HG03520 (cell line): Measurements from ENCODE around the gene SPDYE8.
"Not testable (repeated sequence)": the region's sequence is repeated elsewhere in the genome, so short reads cannot be mapped to it uniquely, and the experiment has no call there.

Source experiments
- ATAC-seq: cut with Tn5 transposase; IDR thresholded peaks from one replicate; pipeline ENCODE4 v1.9.1; 2021; ENCODE audit warnings: mild to moderate bottlenecking, moderate library complexity; ENCODE audit not compliant: unreplicated experiment

Gene SPDYE8

DNA sequence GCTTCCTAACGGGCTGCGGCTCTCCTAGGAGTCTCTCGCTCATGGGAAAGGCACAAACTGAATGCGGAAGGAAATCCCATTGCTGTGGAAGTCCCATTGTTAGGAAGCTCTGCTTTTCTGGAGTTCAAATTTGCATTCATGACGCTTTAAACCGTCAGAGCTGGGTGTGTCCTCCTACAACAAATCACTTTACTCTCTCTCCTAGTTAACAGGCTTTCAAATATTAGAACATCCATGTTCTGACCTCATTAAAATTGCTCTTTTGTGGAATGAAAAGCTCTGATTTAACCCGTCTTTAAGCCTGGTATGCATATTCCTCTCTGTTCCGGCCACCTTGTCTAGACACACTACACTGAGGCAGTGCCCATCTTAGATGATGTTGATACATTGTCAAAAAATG lies at the start of gene SPDYE8:
Gene SPDYE8, minus strand, starts transcription at position 101 of the 400 bp plus-strand sequence. CDS start 1,800 bp downstream, outside the sequence.
- not testable (repeated sequence) for ATAC-seq

DNA sequence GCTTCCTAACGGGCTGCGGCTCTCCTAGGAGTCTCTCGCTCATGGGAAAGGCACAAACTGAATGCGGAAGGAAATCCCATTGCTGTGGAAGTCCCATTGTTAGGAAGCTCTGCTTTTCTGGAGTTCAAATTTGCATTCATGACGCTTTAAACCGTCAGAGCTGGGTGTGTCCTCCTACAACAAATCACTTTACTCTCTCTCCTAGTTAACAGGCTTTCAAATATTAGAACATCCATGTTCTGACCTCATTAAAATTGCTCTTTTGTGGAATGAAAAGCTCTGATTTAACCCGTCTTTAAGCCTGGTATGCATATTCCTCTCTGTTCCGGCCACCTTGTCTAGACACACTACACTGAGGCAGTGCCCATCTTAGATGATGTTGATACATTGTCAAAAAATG lies 28.2 kb upstream of the SPDYE8 start, which contains the start of gene SPDYE11:
Gene SPDYE11, minus strand, starts transcription at position 101 of the 400 bp plus-strand sequence. CDS start 1,800 bp downstream, outside the sequence.
- not testable (repeated sequence) for ATAC-seq

- not testable (repeated sequence) for ATAC-seq
These were observed 23.1 kb downstream of the SPDYE8 start for GRCh38 chr7:73006491-73006890.

DNA sequence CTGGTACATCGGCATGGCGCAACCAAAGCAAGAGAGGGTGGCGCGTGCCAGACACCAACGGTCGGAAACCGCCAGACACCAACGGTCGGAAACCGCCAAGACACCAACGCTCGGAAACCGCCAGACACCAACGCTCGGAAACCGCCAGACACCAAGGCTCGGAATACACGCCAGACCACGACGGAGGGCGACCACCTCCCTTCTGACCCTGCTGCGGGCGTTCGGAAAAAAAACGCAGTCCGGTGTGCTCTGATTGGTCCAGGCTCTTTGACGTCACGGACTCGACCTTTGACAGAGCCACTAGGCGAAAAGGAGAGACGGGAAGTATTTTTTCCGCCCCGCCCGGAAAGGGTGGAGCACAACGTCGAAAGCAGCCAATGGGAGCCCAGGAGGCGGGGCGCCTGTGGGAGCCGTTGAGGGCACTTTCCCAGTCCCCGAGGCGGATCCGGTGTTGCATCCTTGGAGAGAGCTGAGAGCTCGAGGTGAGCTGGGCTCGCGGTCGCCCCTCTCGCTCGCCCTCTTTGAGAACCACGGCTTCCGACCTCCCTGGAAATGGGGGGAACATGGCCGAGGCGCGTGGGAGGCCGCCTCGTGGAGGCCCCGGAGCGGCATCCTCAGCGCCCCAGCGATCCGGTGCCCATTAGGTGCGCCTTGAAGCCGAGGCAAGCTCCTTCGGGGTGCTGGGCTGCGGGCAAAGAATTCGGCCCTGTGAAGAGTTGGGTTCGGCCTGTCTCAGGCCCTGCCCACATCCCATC lies 23.7 kb downstream of the SPDYE8 start:
- peak; percentile 81 for ATAC-seq

DNA sequence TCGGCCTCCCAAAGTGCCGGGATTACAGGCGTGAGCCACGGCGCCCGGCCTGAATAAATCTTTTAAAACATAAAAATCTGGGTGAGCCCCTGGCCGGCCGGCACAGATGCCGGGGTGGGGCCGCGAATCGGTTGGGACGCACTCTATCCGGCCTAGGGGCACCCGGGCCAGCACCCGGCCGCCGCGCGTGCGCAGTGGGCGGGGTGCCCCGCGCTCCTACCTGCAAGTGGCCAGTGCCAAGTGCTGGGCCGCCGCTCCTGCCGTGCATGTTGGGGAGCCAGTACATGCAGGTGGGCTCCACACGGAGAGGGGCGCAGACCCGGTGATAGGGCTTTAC lies 24.2 kb downstream of the SPDYE8 start:
- ATAC-seq = peak; percentile 79

- not testable (repeated sequence) for ATAC-seq
These were observed 31.6 kb downstream of the SPDYE8 start for GRCh38 chr7:72997887-72998468.

DNA sequence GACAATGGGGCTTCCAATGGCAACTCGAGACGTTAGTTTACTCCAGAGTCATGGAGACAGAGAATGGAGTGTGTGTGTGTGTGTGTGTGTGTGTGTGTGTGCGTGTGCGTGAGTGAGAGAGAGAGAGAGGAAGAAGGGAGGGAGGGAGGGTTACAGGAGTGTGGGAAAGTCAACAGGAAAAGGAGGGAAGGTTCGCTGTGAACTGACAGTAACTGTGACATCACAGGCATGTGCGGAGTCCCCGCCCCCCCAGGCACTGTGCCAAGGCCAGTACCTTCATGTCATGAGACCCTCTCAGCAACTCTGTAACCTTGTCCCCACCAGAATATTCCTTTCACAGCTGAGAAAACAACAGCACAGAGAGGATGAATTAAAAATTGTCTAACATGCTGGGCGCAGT lies 32.1 kb downstream of the SPDYE8 start:
- not testable (repeated sequence) for ATAC-seq

GRCh38 chr7:72995484-72995883 lies 34.1 kb downstream of the SPDYE8 start:
- ATAC-seq = not testable (repeated sequence)

GRCh38 chr7:72990146-72990913 lies 39.2 kb downstream of the SPDYE8 start:
- not testable (repeated sequence) for ATAC-seq

DNA sequence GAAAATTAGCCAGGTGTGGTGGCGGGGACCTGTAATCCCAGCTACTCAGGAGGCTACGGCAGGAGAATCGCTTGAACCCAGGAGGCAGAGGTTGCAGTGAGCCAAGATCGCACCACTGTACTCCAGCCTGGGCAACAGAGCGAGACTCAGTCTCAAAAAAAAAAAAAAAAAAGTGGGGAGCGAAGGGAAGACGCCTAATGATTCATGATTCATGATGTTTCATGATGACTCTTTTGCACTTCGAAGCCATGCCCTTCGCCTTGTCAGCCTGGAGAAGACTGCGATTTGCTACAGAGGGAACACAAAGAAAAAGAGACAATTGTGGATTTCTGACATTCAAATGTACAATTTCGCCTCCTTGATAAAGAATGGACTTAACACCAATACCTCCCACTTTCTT lies 47.5 kb downstream of the SPDYE8 start:
- not testable (repeated sequence) for ATAC-seq

DNA sequence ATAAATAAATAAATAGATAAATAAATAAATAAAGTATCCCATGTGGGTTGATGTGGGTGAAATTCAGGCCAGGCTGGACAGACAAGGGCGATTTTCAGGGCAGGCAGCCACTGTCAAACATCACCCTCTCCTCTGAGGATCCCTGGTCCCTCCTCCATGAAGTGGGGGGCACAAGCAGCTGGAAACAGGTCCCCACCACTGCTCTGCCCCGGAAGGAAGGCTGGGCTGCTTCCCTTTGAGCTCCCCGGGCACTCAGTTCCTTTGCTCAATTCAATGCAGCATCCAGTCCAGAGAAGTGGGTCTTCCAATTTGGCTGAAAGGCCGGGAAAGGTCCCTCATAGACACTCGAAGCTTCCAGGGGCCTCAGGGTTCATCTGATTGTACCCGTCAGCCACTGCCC lies 49.2 kb downstream of the SPDYE8 start:
- ATAC-seq = not testable (repeated sequence)

- not testable (repeated sequence) for ATAC-seq
These were observed 53.1 kb downstream of the SPDYE8 start for GRCh38 chr7:72976434-72976833.

- ATAC-seq = not testable (repeated sequence)
These were observed 53.8 kb downstream of the SPDYE8 start for GRCh38 chr7:72975656-72976286.

GRCh38 chr7:72974781-72975180 lies 54.8 kb downstream of the SPDYE8 start:
- ATAC-seq = not testable (repeated sequence)

DNA sequence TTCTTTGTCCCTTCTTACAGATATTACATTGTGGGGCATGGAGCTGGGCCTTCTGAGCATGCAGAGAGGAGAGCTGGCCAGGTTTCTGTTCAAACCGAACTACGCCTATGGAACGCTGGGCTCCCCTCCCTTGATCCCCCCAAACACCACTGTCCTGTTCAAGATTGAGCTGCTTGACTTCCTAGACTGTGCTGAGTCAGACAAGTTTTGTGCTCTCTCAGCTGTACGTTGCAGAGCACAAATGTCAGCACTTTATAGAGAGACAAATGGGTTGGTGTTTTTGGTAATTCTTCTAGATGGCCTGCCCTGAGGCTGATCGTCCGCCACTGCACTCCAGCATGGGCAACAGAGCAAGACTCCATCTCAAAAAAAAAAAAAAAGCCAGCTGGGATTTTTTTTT lies 58.1 kb downstream of the SPDYE8 start:
- ATAC-seq = not testable (repeated sequence)
